Stimulated activated effector memory CD8-positive, alpha-beta T cell treated with anti-CD3 and anti-CD28 coated beads, Interleukin-12 subunit alpha, Interleukin-12 subunit beta, amount 100 ng/mL, for 72 hours (primary cell): Measurements from ENCODE around the gene OR8A1.
"Not testable (repeated sequence)": the region's sequence is repeated elsewhere in the genome, so short reads cannot be mapped to it uniquely, and the experiment has no call there.

Experiments
- ATAC-seq: fragments of 150-1000 bp; cut with Tn5 transposase; 2 replicates; pipeline ENCODE4 v1.10.0; 2021
- DNase-seq, 2 donors: peaks; one replicate each; pipeline ENCODE4 v3.0.0; 2021 to 2022; ENCODE audit warnings: low spot score in 2 of 2
- H3K27ac Mint-ChIP-seq: one replicate; pipeline ENCODE4 v1.8.0; 2022; ENCODE audit warnings: mild to moderate bottlenecking, mixed read lengths
- H3K36me3 Mint-ChIP-seq: one replicate; pipeline ENCODE4 v1.8.0; 2022; ENCODE audit warnings: mild to moderate bottlenecking, mixed read lengths
- H3K4me1 Mint-ChIP-seq: one replicate; pipeline ENCODE4 v1.8.0; 2022; ENCODE audit warnings: mixed read lengths
- H3K4me3 Mint-ChIP-seq: one replicate; pipeline ENCODE4 v1.8.0; 2022; ENCODE audit warnings: mild to moderate bottlenecking, mixed read lengths
- H3K9me3 Mint-ChIP-seq: one replicate; pipeline ENCODE4 v1.8.0; 2022; ENCODE audit warnings: mixed read lengths

OR8A1 gene

GRCh38 chr11:124581817-124582216, 12.0 kb downstream of the OR8A1 start:
- DNase-seq (no peak), ATAC-seq (no peak)
- Mint-ChIP-seq H3K4me3 (no peak overlapping the region), H3K4me1 (no peaks in the 10 kb centered on the region), H3K27ac (no peak overlapping the region), H3K36me3 (no peaks in the 10 kb centered on the region), H3K9me3 (no peaks in the 10 kb centered on the region)

GRCh38 chr11:124582565-124582964, 12.8 kb downstream of the OR8A1 start:
- no peak for ATAC-seq
- H3K27ac Mint-ChIP-seq = no peak overlapping the region
- no peaks in the 10 kb centered on the region for H3K9me3 Mint-ChIP-seq
- no peaks in the 10 kb centered on the region for H3K4me1 Mint-ChIP-seq
- DNase-seq = no peak
- no peaks in the 10 kb centered on the region for H3K36me3 Mint-ChIP-seq
- H3K4me3 Mint-ChIP-seq = no peak overlapping the region

- H3K27ac Mint-ChIP-seq = no peak overlapping the region
- H3K4me1 Mint-ChIP-seq = no peaks in the 10 kb centered on the region
- ATAC-seq (no peak), DNase-seq (no peak)
- H3K9me3 Mint-ChIP-seq = no peaks in the 10 kb centered on the region
- H3K36me3 Mint-ChIP-seq = no peaks in the 10 kb centered on the region
- H3K4me3 Mint-ChIP-seq = no peak overlapping the region
These were observed 14.0 kb downstream of the OR8A1 start for GRCh38 chr11:124583781-124584180.

DNA sequence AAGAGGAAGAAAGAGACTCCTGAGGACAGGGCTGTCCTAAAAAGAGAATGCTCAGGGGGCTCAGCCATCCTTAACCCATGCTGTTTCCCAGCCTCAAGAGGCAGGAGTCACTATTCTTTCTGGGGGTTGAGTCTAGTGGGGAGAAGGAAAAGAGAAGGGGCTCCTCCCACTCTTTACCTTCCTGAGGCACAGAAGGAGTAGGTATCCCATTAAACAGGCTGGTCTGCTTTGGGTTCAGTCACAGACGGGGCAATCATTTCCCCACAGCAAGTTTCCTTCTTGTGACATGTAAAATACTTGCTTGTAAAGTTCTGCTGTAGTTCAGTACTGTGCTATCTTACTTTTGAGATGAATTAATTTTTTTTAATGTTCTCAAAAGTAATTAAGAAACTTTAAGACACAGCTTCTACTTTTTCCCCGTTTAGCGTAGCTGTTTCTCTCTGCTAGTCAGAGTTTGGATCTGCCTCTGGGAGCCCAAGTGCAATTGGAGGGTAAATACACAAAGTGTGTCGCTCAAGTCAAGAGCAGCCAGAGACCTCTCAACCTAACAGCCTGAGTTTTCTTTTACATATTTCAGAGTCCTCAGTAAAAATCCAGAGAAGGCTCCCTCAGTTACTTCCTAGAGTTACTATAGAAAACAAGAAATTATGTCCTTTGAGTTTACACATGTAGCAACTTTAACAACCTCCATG, 15.0 kb downstream of the OR8A1 start:
- Mint-ChIP-seq H3K9me3 (no peaks in the 10 kb centered on the region), H3K27ac (no peak overlapping the region), H3K4me3 (no peak overlapping the region), H3K4me1 (no peaks in the 10 kb centered on the region), H3K36me3 (no peaks in the 10 kb centered on the region)
- peak; percentile 16 for ATAC-seq
- no peak for DNase-seq

DNA sequence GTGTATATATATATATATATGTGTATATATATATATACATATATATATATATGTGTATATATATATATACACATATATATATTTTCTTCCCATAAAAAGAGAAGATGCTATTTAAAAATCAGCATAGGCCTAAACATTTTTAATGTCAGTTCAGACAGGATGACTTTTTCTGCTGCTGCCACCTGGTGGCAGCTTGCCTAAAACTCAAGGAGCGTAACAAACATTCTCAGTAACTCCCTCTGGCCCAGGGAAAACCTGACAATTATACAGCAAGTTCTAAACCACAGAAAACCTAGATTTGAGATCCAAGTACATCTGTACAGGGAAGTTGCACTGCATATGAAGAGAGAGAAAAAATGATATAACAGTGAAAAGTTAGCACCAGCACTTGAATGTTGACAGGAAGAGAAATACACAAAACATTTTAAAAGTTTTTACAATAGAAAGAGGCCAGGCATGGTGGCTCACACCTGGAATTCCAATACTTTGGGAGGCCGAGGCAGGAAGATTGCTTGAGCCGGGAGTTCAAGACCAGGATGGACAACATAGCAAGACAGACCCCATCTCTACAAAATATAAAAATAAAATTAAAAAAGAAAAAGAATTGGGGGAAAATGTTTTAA, 16.6 kb downstream of the OR8A1 start:
- H3K27ac Mint-ChIP-seq = no peak overlapping the region
- H3K4me1 Mint-ChIP-seq = no peaks in the 10 kb centered on the region
- DNase-seq (peak; percentile 18 to 52), ATAC-seq (no peak)
- H3K4me3 Mint-ChIP-seq = no peak overlapping the region
- H3K9me3 Mint-ChIP-seq = no peaks in the 10 kb centered on the region
- H3K36me3 Mint-ChIP-seq = no peaks in the 10 kb centered on the region

DNA sequence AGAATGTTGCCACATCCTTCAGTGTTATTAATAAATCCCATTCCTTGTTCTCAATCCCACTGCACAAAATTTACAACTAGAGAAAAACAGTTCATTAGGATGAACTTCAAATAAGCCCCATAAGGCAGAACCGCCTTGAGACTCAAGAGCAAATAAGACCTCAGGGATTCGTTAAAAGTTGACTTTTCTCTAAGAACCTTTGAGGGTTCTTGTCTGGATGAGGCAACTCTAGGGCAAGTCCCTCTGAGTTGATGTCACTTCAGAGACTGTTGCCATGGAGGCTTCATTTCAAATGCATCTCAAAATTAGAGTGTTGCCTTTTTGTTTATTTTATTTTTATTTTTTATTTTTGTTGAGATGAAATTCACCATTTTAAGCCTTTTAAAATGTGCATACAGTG, 21.6 kb downstream of the OR8A1 start:
- H3K4me3 Mint-ChIP-seq = no peak overlapping the region
- ATAC-seq (no peak), DNase-seq (no peak)
- H3K36me3 Mint-ChIP-seq = no peaks in the 10 kb centered on the region
- no peaks in the 10 kb centered on the region for H3K9me3 Mint-ChIP-seq
- H3K4me1 Mint-ChIP-seq = no peaks in the 10 kb centered on the region
- no peak overlapping the region for H3K27ac Mint-ChIP-seq

DNA sequence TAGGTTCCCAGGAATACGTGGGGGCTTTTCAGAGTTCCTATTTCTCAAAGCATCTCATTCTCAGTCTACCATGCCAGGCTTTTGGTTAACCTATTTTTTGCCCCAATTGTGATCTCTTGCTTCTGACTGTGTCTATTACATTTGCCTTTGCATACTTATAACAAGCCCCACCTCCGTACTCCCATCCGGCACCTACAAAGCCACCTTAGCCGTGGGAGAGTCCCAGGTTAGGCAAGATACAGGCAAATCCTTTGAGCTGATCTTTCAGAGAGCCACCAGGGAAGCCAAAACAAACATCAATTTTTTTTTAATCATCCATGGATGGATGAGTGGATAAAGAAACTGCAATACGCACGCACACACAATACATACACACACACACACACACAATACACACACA, 22.8 kb downstream of the OR8A1 start:
- H3K9me3 Mint-ChIP-seq = no peaks in the 10 kb centered on the region
- H3K4me1 Mint-ChIP-seq = no peaks in the 10 kb centered on the region
- no peak overlapping the region for H3K27ac Mint-ChIP-seq
- no peak for ATAC-seq
- DNase-seq = no peak
- H3K4me3 Mint-ChIP-seq = no peak overlapping the region
- no peaks in the 10 kb centered on the region for H3K36me3 Mint-ChIP-seq

GRCh38 chr11:124595302-124595701, 25.5 kb downstream of the OR8A1 start:
- Mint-ChIP-seq H3K4me1 (no peaks in the 10 kb centered on the region), H3K4me3 (no peak overlapping the region), H3K9me3 (no peaks in the 10 kb centered on the region), H3K36me3 (no peaks in the 10 kb centered on the region), H3K27ac (no peak overlapping the region)
- DNase-seq (no peak), ATAC-seq (no peak)

DNA sequence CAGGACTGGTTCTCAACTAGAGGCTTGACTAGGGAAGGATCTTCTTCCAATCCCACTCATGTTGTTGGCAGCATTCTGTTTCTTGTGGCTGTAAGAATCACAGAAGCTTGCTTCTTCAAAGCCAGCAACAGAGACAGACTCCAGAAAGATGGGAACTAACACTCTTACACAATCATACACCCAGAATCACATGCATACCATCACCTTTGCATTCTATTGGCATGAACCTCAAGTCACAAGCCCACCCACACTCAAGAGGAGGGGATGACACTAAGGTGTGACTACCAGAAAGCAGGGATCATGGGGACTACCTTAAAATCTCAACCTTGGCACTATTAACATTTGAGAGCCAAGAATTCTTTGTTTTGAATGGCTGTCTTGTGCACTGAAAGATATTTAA, 27.8 kb downstream of the OR8A1 start:
- no peak overlapping the region for H3K4me3 Mint-ChIP-seq
- H3K9me3 Mint-ChIP-seq = no peaks in the 10 kb centered on the region
- no peaks in the 10 kb centered on the region for H3K4me1 Mint-ChIP-seq
- no peak overlapping the region for H3K27ac Mint-ChIP-seq
- no peaks in the 10 kb centered on the region for H3K36me3 Mint-ChIP-seq
- no peak for ATAC-seq
- DNase-seq = no peak

DNA sequence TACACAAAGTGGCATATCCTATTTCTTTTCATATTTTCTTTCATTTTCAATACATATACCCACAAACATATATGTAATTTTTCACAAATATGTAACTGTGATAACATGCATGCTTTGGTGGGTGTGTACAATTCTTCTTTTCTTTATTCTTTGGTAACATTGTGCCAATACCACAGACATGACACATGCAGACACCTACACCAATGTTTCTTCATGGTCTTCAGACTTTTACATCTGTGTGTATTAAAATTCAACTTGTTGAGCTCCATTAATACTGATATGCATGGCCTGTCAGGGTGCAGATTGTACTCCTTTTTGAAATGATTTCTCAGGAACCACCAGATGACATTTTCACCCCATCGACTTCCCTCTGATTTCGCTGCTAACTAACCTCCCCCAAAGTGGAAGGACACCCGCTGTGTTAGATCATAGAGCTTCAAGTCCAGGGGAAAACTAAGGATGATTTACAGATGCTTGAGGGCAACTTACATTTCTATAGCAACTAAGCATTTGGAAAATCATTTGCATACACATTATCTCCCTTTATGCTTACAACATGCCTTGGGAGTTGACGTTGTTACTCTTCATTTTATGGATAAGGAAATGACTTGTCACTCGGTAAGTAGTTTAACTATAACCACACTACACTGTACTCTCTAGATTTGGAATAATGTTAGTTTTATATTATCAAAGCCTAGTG, 31.0 kb downstream of the OR8A1 start:
- Mint-ChIP-seq H3K9me3 (no peaks in the 10 kb centered on the region), H3K27ac (no peak overlapping the region), H3K4me1 (no peaks in the 10 kb centered on the region), H3K36me3 (no peaks in the 10 kb centered on the region), H3K4me3 (no peak overlapping the region)
- ATAC-seq (no peak), DNase-seq (no peak)

GRCh38 chr11:124602193-124602592, 32.4 kb downstream of the OR8A1 start:
- peak; percentile 75 for ATAC-seq
- no peak for DNase-seq
- Mint-ChIP-seq H3K9me3 (no peaks in the 10 kb centered on the region), H3K36me3 (no peaks in the 10 kb centered on the region), H3K4me3 (no peak overlapping the region), H3K4me1 (no peaks in the 10 kb centered on the region), H3K27ac (no peak overlapping the region)

DNA sequence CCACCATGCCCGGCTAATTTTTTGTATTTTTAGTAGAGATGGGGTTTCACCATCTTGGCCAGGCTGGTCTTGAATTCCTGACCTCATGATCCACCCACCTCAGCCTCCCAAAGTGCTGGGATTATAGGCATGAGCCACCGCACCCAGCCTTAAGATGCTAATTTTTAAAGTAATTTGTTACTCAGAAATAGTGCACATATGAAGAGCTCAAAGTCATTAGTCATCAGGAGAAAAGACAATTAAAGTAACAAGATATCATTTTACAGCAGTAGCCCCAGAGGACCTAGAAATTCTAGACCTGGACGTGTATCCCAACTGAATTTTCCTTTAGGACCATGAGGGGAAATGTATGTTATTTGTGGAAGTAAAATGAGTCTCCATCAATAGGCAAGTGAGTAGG, 32.9 kb downstream of the OR8A1 start:
- not testable (repeated sequence) for H3K4me3 Mint-ChIP-seq, H3K4me1 Mint-ChIP-seq, H3K9me3 Mint-ChIP-seq, H3K27ac Mint-ChIP-seq, ATAC-seq, DNase-seq, H3K36me3 Mint-ChIP-seq

GRCh38 chr11:124605719-124606118, 35.9 kb downstream of the OR8A1 start:
- ATAC-seq = no peak
- no peaks in the 10 kb centered on the region for H3K4me1 Mint-ChIP-seq
- no peaks in the 10 kb centered on the region for H3K9me3 Mint-ChIP-seq
- H3K36me3 Mint-ChIP-seq = no peaks in the 10 kb centered on the region
- H3K27ac Mint-ChIP-seq = no peak overlapping the region
- DNase-seq = no peak
- H3K4me3 Mint-ChIP-seq = no peak overlapping the region

DNA sequence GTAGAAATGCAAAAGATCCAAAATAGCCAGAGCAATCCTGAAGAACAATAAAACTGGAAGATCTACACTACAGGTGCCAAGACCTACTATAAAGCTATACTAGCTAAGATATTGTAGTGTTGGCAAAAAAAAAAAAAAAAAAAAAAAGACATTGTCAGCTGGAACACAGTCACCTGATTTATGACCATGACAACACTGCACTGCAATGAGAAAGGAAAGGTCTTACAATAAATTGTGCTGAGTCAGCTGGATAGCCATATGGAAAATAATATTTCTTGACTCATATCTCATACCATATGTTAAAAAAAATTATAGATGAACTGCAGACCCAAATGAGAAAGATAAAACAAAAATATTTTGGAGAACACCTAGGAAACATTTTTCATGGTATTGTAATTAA, 38.4 kb downstream of the OR8A1 start:
- Mint-ChIP-seq H3K9me3 (no peaks in the 10 kb centered on the region), H3K4me3 (no peak overlapping the region), H3K27ac (no peak overlapping the region), H3K4me1 (no peaks in the 10 kb centered on the region), H3K36me3 (no peaks in the 10 kb centered on the region)
- DNase-seq (no peak), ATAC-seq (no peak)

GRCh38 chr11:124610295-124610694, 40.5 kb downstream of the OR8A1 start:
- H3K27ac Mint-ChIP-seq = no peak overlapping the region
- H3K4me3 Mint-ChIP-seq = no peak overlapping the region
- ATAC-seq = no peak
- DNase-seq = no peak
- H3K36me3 Mint-ChIP-seq = no peaks in the 10 kb centered on the region
- H3K9me3 Mint-ChIP-seq = no peaks in the 10 kb centered on the region
- H3K4me1 Mint-ChIP-seq = no peaks in the 10 kb centered on the region

DNA sequence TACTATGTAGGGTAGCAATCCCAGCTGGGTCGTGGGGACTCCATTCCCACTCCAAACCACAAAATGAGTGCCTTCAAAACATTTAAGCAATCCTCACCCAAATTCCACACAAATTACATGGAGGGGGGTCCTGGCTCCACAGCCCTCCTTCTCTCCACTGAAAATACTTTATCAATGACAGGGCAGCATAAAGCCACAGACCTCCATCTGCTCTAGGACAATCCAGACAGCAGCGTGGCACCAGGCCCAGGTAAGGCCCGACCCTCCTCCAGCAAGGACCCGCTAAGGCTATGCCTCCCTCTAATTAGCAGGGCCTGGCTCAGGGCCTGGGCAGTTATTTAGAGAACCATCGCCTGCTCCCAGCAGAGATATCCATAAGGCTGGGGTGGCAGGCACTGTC, 41.3 kb downstream of the OR8A1 start, which contains the start of gene PANX3:
Gene PANX3, plus strand, starts transcription at position 365 of the 400 bp plus-strand sequence. CDS start 129 bp downstream, outside the sequence.
- ATAC-seq = no peak
- DNase-seq = no peak
- no peak within 1 kb of the TSS for H3K4me3 Mint-ChIP-seq
- H3K9me3 Mint-ChIP-seq = no peaks in the 10 kb centered on the region
- H3K4me1 Mint-ChIP-seq = no peaks in the 10 kb centered on the region
- no peaks in the 10 kb centered on the region for H3K36me3 Mint-ChIP-seq
- peak within 1 kb of the TSS; percentile 79 for H3K27ac Mint-ChIP-seq
